Right atrium auricular region (tissue), 2 donors: ENCODE measurements around the gene UNC5C. TPM values are rescaled to one million over a fixed set of nuclear protein-coding genes. Genes with fewer than 3 reads are reported as not detected.

Source experiments
- DNase-seq: peaks from one replicate; pipeline ENCODE4 v3.0.0-alpha.2; 2019; ENCODE audit warnings: low spot score
- H3K27ac ChIP-seq, 2 donors: fragments of 200-600 bp; sonication (generic); 1 replicate in 1 of 2; 2 replicates in 1 of 2; pipeline ENCODE4 v1.5.1; 2016 to 2019
- H3K27me3 ChIP-seq, 2 donors: fragments of 200-600 bp; sonication (generic); one replicate each; pipeline versions ENCODE4 v1.5.1 to v1.6.0; 2017 to 2019
- H3K36me3 ChIP-seq: fragments of 200-600 bp; sonication (generic); one replicate; pipeline ENCODE4 v1.5.1; 2016
- H3K4me1 ChIP-seq, 2 donors: fragments of 200-600 bp; sonication (generic); one replicate each; pipeline versions ENCODE4 v1.5.1 to v1.6.0; 2017 to 2019
- H3K4me3 ChIP-seq, 2 donors: fragments of 200-600 bp; sonication (generic); 1 replicate in 1 of 2; 2 replicates in 1 of 2; pipeline ENCODE4 v1.5.1; 2017 to 2019; ENCODE audit warnings: mild to moderate bottlenecking in 1 of 2, moderate library complexity in 1 of 2
- H3K9me3 ChIP-seq, 2 donors: fragments of 200-600 bp; sonication (generic); one replicate each; pipeline ENCODE4 v1.5.1; 2019
- total RNA-seq, 2 donors: library from RNA; depleted of rRNA; stranded (reverse); fragments of >200 nt; gene quantifications; one replicate each; pipeline ENCODE4 v1.1.0, GENCODE V29; 2016
- TF ChIP-seq, protein P1 (sequence below), 2 donors: fragments of 200-600 bp; sonication (generic); IDR thresholded peaks; one replicate each; pipeline ENCODE4 v1.5.1; 2019; ENCODE audit warnings: antibody characterized with exemption in 2 of 2

UNC5C gene
- total RNA-seq, 2 donors from 2014 or later = 3.8 to 4.6 TPM

- Histone ChIP-seq H3K9me3 (no peaks in the 10 kb centered on the region), H3K27me3 (no peaks in the 10 kb centered on the region), H3K27ac (no peak overlapping the region), H3K4me1 (no peaks in the 10 kb centered on the region), H3K36me3 (no peaks in the 10 kb centered on the region), H3K4me3 (no peak overlapping the region)
- DNase-seq = no peak
- TF ChIP-seq, protein P1, sequence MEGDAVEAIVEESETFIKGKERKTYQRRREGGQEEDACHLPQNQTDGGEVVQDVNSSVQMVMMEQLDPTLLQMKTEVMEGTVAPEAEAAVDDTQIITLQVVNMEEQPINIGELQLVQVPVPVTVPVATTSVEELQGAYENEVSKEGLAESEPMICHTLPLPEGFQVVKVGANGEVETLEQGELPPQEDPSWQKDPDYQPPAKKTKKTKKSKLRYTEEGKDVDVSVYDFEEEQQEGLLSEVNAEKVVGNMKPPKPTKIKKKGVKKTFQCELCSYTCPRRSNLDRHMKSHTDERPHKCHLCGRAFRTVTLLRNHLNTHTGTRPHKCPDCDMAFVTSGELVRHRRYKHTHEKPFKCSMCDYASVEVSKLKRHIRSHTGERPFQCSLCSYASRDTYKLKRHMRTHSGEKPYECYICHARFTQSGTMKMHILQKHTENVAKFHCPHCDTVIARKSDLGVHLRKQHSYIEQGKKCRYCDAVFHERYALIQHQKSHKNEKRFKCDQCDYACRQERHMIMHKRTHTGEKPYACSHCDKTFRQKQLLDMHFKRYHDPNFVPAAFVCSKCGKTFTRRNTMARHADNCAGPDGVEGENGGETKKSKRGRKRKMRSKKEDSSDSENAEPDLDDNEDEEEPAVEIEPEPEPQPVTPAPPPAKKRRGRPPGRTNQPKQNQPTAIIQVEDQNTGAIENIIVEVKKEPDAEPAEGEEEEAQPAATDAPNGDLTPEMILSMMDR (IDR thresholded peaks at IDR 0.05) = no peak
These were observed 35.8 kb downstream of the UNC5C start for GRCh38 chr4:95513022-95513421.

DNA sequence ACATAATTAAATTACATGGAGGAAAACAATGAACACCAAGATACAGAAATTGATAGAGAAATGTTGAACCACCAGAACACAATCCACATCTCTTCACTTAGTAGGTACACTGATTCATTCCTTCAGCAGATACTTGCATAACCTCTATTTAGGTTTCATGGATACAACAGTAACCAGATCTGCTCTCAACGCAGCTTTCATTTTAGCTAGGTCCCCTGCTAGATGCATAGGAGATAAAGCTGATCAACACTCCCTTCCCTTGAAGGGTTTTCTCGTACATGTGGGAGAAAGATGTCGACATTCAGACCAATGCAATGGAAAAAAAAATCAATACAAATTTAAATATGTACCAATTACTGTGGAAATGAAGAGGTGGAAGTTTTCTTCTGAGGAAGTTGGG is 37.3 kb downstream of the UNC5C start:
- Histone ChIP-seq H3K9me3 (no peaks in the 10 kb centered on the region), H3K36me3 (no peaks in the 10 kb centered on the region), H3K4me1 (no peaks in the 10 kb centered on the region), H3K27me3 (no peaks in the 10 kb centered on the region), H3K27ac (no peak overlapping the region), H3K4me3 (no peak overlapping the region)
- TF ChIP-seq, protein P1 (IDR thresholded peaks at IDR 0.05) = no peak
- no peak for DNase-seq

GRCh38 chr4:95510877-95511276 is 37.9 kb downstream of the UNC5C start:
- no peak overlapping the region for H3K27ac ChIP-seq
- TF ChIP-seq, protein P1 (IDR thresholded peaks at IDR 0.05) = no peak
- no peak overlapping the region for H3K4me3 ChIP-seq
- H3K9me3 ChIP-seq = no peaks in the 10 kb centered on the region
- no peaks in the 10 kb centered on the region for H3K27me3 ChIP-seq
- no peak for DNase-seq
- H3K36me3 ChIP-seq = no peaks in the 10 kb centered on the region
- no peaks in the 10 kb centered on the region for H3K4me1 ChIP-seq

- H3K4me1 ChIP-seq = no peaks in the 10 kb centered on the region
- H3K27me3 ChIP-seq = no peaks in the 10 kb centered on the region
- TF ChIP-seq, protein P1 (IDR thresholded peaks at IDR 0.05) = peak; percentile 30 to 63
- no peak overlapping the region for H3K4me3 ChIP-seq
- DNase-seq = no peak
- H3K27ac ChIP-seq = no peak overlapping the region
- H3K36me3 ChIP-seq = no peaks in the 10 kb centered on the region
- H3K9me3 ChIP-seq = no peaks in the 10 kb centered on the region
These were observed 38.6 kb downstream of the UNC5C start for GRCh38 chr4:95510145-95510544.

DNA sequence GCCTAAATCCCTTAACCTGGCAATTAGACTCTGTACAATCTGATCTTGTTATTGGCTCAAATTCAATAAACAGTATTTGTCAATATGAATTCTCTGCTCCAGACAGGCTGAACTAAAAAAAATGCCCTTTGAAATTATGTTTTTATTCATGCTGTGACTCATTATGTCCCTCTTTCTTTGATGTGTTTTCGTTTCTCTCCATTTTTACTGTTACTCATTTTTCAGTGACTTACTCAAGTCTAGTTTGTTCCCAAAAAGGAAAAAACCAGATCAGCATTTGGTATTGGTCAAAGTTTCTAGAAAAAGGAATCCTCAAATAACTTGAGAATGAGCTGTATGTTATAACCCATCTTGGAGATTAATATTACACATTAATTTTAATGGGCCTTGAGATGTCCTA is 40.4 kb downstream of the UNC5C start:
- Histone ChIP-seq H3K36me3 (no peaks in the 10 kb centered on the region), H3K4me3 (no peak overlapping the region), H3K27ac (no peak overlapping the region), H3K4me1 (no peaks in the 10 kb centered on the region), H3K9me3 (no peaks in the 10 kb centered on the region), H3K27me3 (no peaks in the 10 kb centered on the region)
- no peak for DNase-seq
- TF ChIP-seq, protein P1 (IDR thresholded peaks at IDR 0.05) = no peak

DNA sequence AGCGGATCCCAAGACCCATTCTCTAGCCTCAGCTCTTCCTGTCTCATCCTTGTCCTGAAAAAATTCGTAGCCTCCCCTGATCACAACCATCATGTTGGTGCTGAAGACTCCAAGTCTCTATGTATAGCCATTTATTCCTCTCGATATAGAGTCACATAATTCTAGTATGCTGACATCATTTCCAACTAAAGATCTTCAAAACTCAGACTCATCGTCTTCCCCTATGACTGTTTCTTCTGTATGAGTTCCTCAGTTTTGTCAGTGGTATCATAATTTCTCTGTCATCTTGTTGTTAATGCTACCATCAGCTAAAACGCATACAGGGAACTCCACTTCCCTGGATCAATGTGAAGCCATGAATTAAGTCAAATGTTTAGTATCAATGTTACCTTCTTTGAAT is 41.2 kb downstream of the UNC5C start:
- no peak overlapping the region for H3K4me3 ChIP-seq
- TF ChIP-seq, protein P1 (IDR thresholded peaks at IDR 0.05) = no peak
- no peak for DNase-seq
- H3K36me3 ChIP-seq = no peaks in the 10 kb centered on the region
- no peaks in the 10 kb centered on the region for H3K27me3 ChIP-seq
- H3K9me3 ChIP-seq = no peaks in the 10 kb centered on the region
- H3K4me1 ChIP-seq = no peaks in the 10 kb centered on the region
- H3K27ac ChIP-seq = no peak overlapping the region
